ENCODE measurements around the gene DDX17.

The DDX17 gene

GRCh38 chr22:38487946-38488345 is 18.2 kb downstream of the DDX17 start:
- ATAC-seq: no peak

GRCh38 chr22:38485783-38486182 is 20.3 kb downstream of the DDX17 start:
- TF ChIP-seq GLIS3 (CRISPR knock-in tag; IDR thresholded peaks at IDR 0.05) (no peak), PPARA (CRISPR knock-in tag; IDR thresholded peaks at IDR 0.05; ENCODE audit: borderline replicate concordance) (no peak), ZNF565 (CRISPR knock-in tag; conservative IDR thresholded peaks at IDR 0.05; ENCODE audit: low read depth) (no peak), ZC3H10 (CRISPR knock-in tag; IDR thresholded peaks at IDR 0.05) (no peak), ESRRG (CRISPR knock-in tag; IDR thresholded peaks at IDR 0.05) (no peak), BACH2 (CRISPR knock-in tag; IDR thresholded peaks at IDR 0.05; ENCODE audit: borderline replicate concordance) (no peak), CSDC2 (CRISPR knock-in tag; IDR thresholded peaks at IDR 0.05) (no peak), POU6F1 (CRISPR knock-in tag; IDR thresholded peaks at IDR 0.05; ENCODE audit: borderline replicate concordance, low read depth) (no peak), SNAI2 (CRISPR knock-in tag; IDR thresholded peaks at IDR 0.05) (no peak), ZFP3 (CRISPR knock-in tag; IDR thresholded peaks at IDR 0.05) (no peak), ZNF8 (CRISPR knock-in tag; IDR thresholded peaks at IDR 0.05) (no peak), ZNF70 (CRISPR knock-in tag; IDR thresholded peaks at IDR 0.05) (no peak), PATZ1 (CRISPR knock-in tag; IDR thresholded peaks at IDR 0.05; ENCODE audit: borderline replicate concordance) (no peak), CSRNP3 (CRISPR knock-in tag; IDR thresholded peaks at IDR 0.05) (no peak), CREB5 (CRISPR knock-in tag; IDR thresholded peaks at IDR 0.05; ENCODE audit: low read depth) (no peak), TSHZ2 (CRISPR knock-in tag; IDR thresholded peaks at IDR 0.05) (no peak), TOX (CRISPR knock-in tag; IDR thresholded peaks at IDR 0.05; ENCODE audit: borderline replicate concordance) (no peak), TCF4 (CRISPR knock-in tag; IDR thresholded peaks at IDR 0.05; ENCODE audit: borderline replicate concordance) (no peak), RARB (CRISPR knock-in tag; IDR thresholded peaks at IDR 0.05) (no peak), ISL1 (CRISPR knock-in tag; IDR thresholded peaks at IDR 0.05) (no peak)
- no peak for ATAC-seq

More at GRCh38 chr22:38487946-38488345, 18.2 kb downstream of the DDX17 start:
- TF ChIP-seq ZC3H10 (CRISPR knock-in tag; IDR thresholded peaks at IDR 0.05) (no peak), ESRRG (CRISPR knock-in tag; IDR thresholded peaks at IDR 0.05) (no peak), TOX (CRISPR knock-in tag; IDR thresholded peaks at IDR 0.05; ENCODE audit: borderline replicate concordance) (no peak), SNAI2 (CRISPR knock-in tag; IDR thresholded peaks at IDR 0.05) (no peak)

GRCh38 chr22:38484244-38484643 is 21.9 kb downstream of the DDX17 start:
- TF ChIP-seq RARB (CRISPR knock-in tag; IDR thresholded peaks at IDR 0.05): no peak
- no peak for TF ChIP-seq CREB5 (CRISPR knock-in tag; IDR thresholded peaks at IDR 0.05; ENCODE audit: low read depth)
- TF ChIP-seq ZC3H10 (CRISPR knock-in tag; IDR thresholded peaks at IDR 0.05): no peak
- no peak for TF ChIP-seq ESRRG (CRISPR knock-in tag; IDR thresholded peaks at IDR 0.05)
- no peak for ATAC-seq

Measured in SK-N-SH treated with all-trans-retinoic acid at 6 μM for 48 hours (cell line).